Measurements from ENCODE around the gene ROBO3. TPM values are rescaled to one million over a fixed set of nuclear protein-coding genes. Genes with fewer than 3 reads are reported as not detected.

Gene ROBO3
- total RNA-seq, 2 experiments from 2014 or later = 21.9 to 26.1 TPM

- H3K27ac Mint-ChIP-seq = no peak overlapping the region
- peaks cover 10% of the 10 kb centered on the region for H3K4me1 Mint-ChIP-seq
- H3K36me3 Mint-ChIP-seq (ENCODE audit: low read depth) = no peaks in the 10 kb centered on the region
- H3K9me3 Mint-ChIP-seq (ENCODE audit: low read depth) = no peaks in the 10 kb centered on the region
- ChIA-PET POLR2A (no interaction called here), CTCF (interaction anchor here (0.7 to 3.0 kb wide), 7 partner anchors 31 to 190 kb away, joined by 3 to 14 read pairs (median 5); no protein-coding TSS in a partner anchor)
- H3K4me3 Mint-ChIP-seq = no peak overlapping the region
- DNase-seq = no peak
- ATAC-seq = no peak
- intact Hi-C loops (cut with DNase I, micrococcal nuclease) = loop anchor here (5.0 to 10.0 kb wide), 2 partner anchors 308 to 310 kb away; no protein-coding TSS in a partner anchor
- H3K27me3 Mint-ChIP-seq = peaks cover 34% of the 10 kb centered on the region
Observed at GRCh38 chr11:124834526-124835180, 30.6 kb upstream of the ROBO3 start.

DNA sequence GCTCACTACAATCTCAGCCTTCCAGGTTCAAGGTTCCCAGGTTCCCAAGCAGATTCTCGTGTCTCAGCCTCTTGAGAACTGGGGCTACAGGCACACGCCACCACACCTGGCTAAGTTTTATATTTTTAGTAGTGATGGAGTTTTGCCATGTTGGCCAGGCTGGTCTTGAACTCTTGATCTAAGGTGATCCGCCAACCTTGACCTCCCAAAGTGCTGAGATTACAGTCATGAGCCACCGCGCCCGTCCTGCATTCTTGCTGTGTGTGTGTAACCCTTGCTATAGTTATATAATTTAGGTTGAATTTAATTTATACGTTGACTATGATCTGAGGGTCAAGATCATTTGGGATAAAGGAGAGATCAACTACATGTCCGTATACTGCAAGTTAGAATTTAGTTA is 29.3 kb upstream of the ROBO3 start:
- Mint-ChIP-seq H3K27ac (peak overlapping the region; percentile 72), H3K4me1 (peaks cover 15% of the 10 kb centered on the region), H3K36me3 (ENCODE audit: low read depth) (no peaks in the 10 kb centered on the region), H3K9me3 (ENCODE audit: low read depth) (no peaks in the 10 kb centered on the region), H3K27me3 (peaks cover 45% of the 10 kb centered on the region), H3K4me3 (peak overlapping the region; percentile 56)
- no peak for DNase-seq
- no peak for ATAC-seq
- ChIA-PET POLR2A (no interaction called here), CTCF (interaction anchor here (0.7 to 3.6 kb wide), 20 partner anchors 21 to 509 kb away, joined by 3 to 56 read pairs (median 4); partner anchors contain the start of genes MSANTD2, SIAE and SPA17)
- intact Hi-C loops (cut with DNase I, micrococcal nuclease) = loop anchor here (2.0 to 10.0 kb wide), 7 partner anchors 31 to 421 kb away; partner anchors contain the start of genes CCDC15 (in 1 of the 2) and ESAM (in 1 of the 2)

DNA sequence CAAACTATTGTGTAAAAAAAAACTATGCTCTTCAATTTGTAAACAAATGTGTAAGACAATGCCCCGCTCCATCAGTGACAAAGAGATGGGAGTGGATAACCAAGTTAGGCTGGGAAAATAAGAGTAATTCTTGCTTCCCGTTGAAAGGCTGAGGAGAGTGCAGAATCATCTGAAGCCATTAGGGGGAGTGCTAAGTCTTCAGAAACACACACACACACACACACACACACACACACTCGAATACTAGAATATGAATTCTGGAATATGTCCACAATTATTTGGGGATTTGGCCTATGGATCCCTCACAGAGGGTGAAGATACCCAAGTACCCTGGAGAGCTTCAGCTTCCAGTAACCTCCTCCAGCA is 27.8 kb upstream of the ROBO3 start:
- DNase-seq = no peak
- ChIA-PET CTCF (interaction anchor here (0.6 to 3.6 kb wide), 28 partner anchors 10 to 305 kb away, joined by 3 to 56 read pairs (median 5); partner anchors contain the start of genes MSANTD2, NRGN, ROBO3 and SIAE), POLR2A (interaction anchor here (0.9 to 1.0 kb wide), 2 partner anchors 36 to 164 kb away, joined by 3 read pairs; partner anchors contain the start of genes SIAE and SPA17)
- Mint-ChIP-seq H3K27me3 (peaks cover 57% of the 10 kb centered on the region), H3K4me1 (peaks cover 15% of the 10 kb centered on the region), H3K36me3 (ENCODE audit: low read depth) (no peaks in the 10 kb centered on the region), H3K9me3 (ENCODE audit: low read depth) (no peaks in the 10 kb centered on the region), H3K4me3 (no peak overlapping the region), H3K27ac (no peak overlapping the region)
- intact Hi-C loops (cut with DNase I, micrococcal nuclease) = loop anchor here (1.0 to 10.0 kb wide), 18 partner anchors 29 to 423 kb away; partner anchors contain the start of genes SIAE (in 2 of the 2), SPA17 (in 2 of the 2), CCDC15 (in 1 of the 2) and ESAM (in 1 of the 2)
- peak; percentile 50 for ATAC-seq

GRCh38 chr11:124838805-124839127 is 26.5 kb upstream of the ROBO3 start:
- DNase-seq (no peak), ATAC-seq (no peak)
- intact Hi-C loops (cut with DNase I, micrococcal nuclease) = loop anchor here (5.0 to 10.0 kb wide), 2 partner anchors 304 to 306 kb away; no protein-coding TSS in a partner anchor
- CTCF ChIA-PET = interaction anchor here (0.6 to 3.6 kb wide), 12 partner anchors 8 to 303 kb away, joined by 3 to 56 read pairs (median 4); partner anchors contain the start of genes MSANTD2, NRGN and ROBO3
- no peak overlapping the region for H3K27ac Mint-ChIP-seq
- no peaks in the 10 kb centered on the region for H3K36me3 Mint-ChIP-seq (ENCODE audit: low read depth)
- H3K9me3 Mint-ChIP-seq (ENCODE audit: low read depth) = no peaks in the 10 kb centered on the region
- POLR2A ChIA-PET = no interaction called here
- H3K4me3 Mint-ChIP-seq = no peak overlapping the region
- H3K4me1 Mint-ChIP-seq = peaks cover 21% of the 10 kb centered on the region
- H3K27me3 Mint-ChIP-seq = peaks cover 58% of the 10 kb centered on the region

DNA sequence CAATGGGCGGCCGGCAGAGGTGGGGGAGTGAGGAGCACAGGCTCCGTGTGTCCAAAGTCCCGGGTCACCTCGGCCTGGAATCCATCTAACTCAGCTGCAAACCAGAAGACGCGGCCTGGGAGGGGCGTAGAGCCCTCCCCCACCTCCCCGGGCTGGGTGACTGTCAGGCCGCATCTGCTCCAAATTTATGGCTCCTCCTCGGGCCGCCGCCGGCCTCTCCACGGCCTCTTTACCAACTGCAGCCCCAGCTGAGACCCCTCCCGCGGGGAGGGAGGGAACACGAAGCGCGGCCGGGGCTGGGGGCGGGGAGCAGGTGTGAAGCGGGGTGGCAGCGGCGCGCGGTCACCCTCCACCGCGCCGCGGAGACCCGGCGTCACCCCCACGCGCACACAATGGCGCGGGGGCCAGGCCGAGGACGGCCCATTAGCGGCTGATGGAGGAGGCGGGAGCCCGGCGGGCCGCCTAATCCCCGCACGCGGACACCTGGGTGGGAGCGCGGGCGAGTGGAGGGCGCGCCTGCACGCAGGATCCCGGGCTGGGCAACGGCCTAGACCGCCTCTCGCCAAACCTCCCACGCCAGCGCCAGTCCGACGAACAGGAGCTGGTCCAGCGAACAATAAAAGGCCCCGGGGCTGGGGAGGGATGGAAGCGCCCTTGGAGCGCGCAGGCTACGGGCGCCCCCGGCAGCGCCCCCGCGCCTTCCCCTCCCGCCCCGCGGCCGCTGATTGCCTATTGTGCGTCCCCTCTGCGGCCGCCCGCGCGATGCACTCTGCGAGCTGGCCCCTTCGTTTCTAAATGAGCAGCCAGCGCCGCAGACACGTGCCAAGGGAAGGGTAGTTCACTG is 25.9 kb upstream of the ROBO3 start:
- Mint-ChIP-seq H3K9me3 (ENCODE audit: low read depth) (no peaks in the 10 kb centered on the region), H3K27ac (no peak overlapping the region), H3K4me1 (peaks cover 21% of the 10 kb centered on the region), H3K27me3 (peaks cover 62% of the 10 kb centered on the region), H3K4me3 (no peak overlapping the region), H3K36me3 (ENCODE audit: low read depth) (no peaks in the 10 kb centered on the region)
- intact Hi-C loops (cut with DNase I, micrococcal nuclease) = loop anchor here (5.0 to 10.0 kb wide), 2 partner anchors 303 to 305 kb away; no protein-coding TSS in a partner anchor
- ATAC-seq = no peak
- peak; percentile 35 for DNase-seq
- ChIA-PET POLR2A (no interaction called here), CTCF (interaction anchor here (0.6 to 3.6 kb wide), 11 partner anchors 9 to 303 kb away, joined by 3 to 56 read pairs (median 4); partner anchors contain the start of genes HEPN1, MSANTD2 and ROBO3)

DNA sequence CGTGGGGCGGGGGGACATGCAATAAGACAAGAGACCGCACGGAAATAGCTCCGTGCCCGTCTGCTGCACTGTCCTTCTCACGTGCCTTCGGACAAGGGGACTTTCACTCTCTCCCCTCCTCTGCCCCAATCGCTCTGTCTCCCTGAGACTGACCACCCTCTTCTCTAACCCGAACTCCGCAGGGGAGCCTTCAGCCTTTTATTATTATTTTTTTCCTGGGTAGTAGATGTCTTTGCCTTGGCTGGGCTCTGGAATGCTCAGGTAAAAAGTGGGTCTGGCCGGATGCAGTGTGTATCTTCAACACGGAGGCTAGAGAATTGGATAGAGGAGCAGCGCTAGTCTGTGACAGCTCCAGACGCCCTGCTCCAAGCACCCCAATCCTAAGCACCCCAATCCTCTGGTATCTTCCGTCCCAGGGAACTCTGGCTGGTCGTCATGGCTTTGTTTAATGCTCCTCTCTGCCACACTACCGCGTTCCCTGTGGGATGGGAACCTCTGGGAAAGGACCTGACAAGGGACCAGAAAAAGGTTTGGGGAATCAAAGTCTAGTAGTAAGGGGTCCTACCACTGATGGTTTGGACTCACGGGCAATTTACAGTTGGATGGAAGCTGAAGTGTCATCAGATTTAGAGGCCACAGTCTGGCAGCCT is 25.1 kb upstream of the ROBO3 start:
- H3K4me3 Mint-ChIP-seq = peak overlapping the region; percentile 24
- CTCF ChIA-PET = interaction anchor here (0.7 to 2.6 kb wide), 5 partner anchors 36 to 171 kb away, joined by 3 to 12 read pairs (median 3); partner anchors contain the start of gene HEPN1
- H3K27me3 Mint-ChIP-seq = peaks cover 69% of the 10 kb centered on the region
- H3K4me1 Mint-ChIP-seq = peaks cover 24% of the 10 kb centered on the region
- POLR2A ChIA-PET = no interaction called here
- no peaks in the 10 kb centered on the region for H3K9me3 Mint-ChIP-seq (ENCODE audit: low read depth)
- no peak for DNase-seq
- no peak overlapping the region for H3K27ac Mint-ChIP-seq
- H3K36me3 Mint-ChIP-seq (ENCODE audit: low read depth) = no peaks in the 10 kb centered on the region
- ATAC-seq = no peak
- intact Hi-C loops (cut with DNase I, micrococcal nuclease) = loop anchor here (5.0 to 10.0 kb wide), 2 partner anchors 302 to 305 kb away; no protein-coding TSS in a partner anchor

- no peak for DNase-seq
- ChIA-PET CTCF (interaction anchor here (1.4 kb wide), 1 partner anchor 171 kb away, joined by 4 read pairs; no protein-coding TSS in a partner anchor), POLR2A (no interaction called here)
- Mint-ChIP-seq H3K27ac (no peak overlapping the region), H3K4me1 (peaks cover 24% of the 10 kb centered on the region), H3K36me3 (ENCODE audit: low read depth) (no peaks in the 10 kb centered on the region), H3K27me3 (peaks cover 71% of the 10 kb centered on the region), H3K4me3 (no peak overlapping the region), H3K9me3 (ENCODE audit: low read depth) (no peaks in the 10 kb centered on the region)
- no peak for ATAC-seq
- intact Hi-C loops (cut with DNase I, micrococcal nuclease) = no loop called here
Observed at GRCh38 chr11:124840666-124841065, 24.6 kb upstream of the ROBO3 start.

DNA sequence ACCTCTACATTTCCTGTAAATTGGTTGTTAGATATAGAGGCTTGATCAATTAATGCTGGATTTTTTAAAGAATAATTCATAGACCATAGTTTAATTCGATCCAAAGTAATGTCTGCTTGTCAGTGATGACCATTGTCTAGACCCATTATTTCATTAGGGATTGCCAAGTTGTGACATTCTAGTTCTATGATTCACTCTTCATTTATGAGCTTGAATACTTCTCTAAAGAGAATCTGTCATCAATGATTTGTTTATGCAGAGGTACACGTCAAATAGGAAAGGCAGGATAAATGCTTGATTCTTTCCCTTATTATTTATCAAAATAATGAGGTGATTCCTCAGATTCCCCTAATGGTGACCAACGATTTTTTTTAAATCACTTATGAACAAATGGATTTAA is 24.0 kb upstream of the ROBO3 start:
- H3K27me3 Mint-ChIP-seq = peaks cover 74% of the 10 kb centered on the region
- H3K9me3 Mint-ChIP-seq (ENCODE audit: low read depth) = no peaks in the 10 kb centered on the region
- H3K36me3 Mint-ChIP-seq (ENCODE audit: low read depth) = no peaks in the 10 kb centered on the region
- CTCF ChIA-PET = interaction anchor here (0.5 to 0.7 kb wide), 2 partner anchors 14 to 513 kb away, joined by 3 read pairs; no protein-coding TSS in a partner anchor
- POLR2A ChIA-PET = no interaction called here
- no peak overlapping the region for H3K27ac Mint-ChIP-seq
- peaks cover 21% of the 10 kb centered on the region for H3K4me1 Mint-ChIP-seq
- intact Hi-C loops (cut with DNase I, micrococcal nuclease) = no loop called here
- DNase-seq = no peak
- no peak for ATAC-seq
- no peak overlapping the region for H3K4me3 Mint-ChIP-seq

GRCh38 chr11:124841840-124842239 is 23.4 kb upstream of the ROBO3 start:
- Mint-ChIP-seq H3K4me1 (peaks cover 18% of the 10 kb centered on the region), H3K27me3 (peaks cover 75% of the 10 kb centered on the region), H3K36me3 (ENCODE audit: low read depth) (no peaks in the 10 kb centered on the region), H3K4me3 (no peak overlapping the region), H3K9me3 (ENCODE audit: low read depth) (no peaks in the 10 kb centered on the region), H3K27ac (no peak overlapping the region)
- intact Hi-C loops (cut with DNase I, micrococcal nuclease) = no loop called here
- ChIA-PET CTCF (interaction anchor here (0.5 to 0.7 kb wide), 2 partner anchors 13 to 512 kb away, joined by 3 read pairs; no protein-coding TSS in a partner anchor), POLR2A (no interaction called here)
- DNase-seq (no peak), ATAC-seq (no peak)

DNA sequence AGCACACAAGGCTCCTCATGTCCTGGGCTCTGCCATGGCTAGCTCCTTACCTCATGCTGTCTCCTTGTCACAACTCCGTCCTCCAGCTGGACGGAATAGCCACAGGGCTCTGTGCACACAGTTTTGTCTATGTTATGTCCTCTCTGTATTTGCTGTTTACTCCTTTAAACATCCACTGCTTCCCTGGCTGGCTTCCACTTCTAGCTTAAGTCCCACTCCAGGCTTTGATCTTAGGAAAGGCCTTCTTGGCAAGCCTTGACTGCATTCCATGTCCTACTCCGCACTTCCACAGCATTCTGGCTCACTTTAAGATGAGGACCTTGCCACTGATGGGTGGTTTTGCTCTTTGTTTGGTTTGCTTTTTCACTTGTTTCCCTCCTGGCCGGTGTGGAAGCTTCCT is 22.9 kb upstream of the ROBO3 start:
- POLR2A ChIA-PET = no interaction called here
- ATAC-seq (no peak), DNase-seq (no peak)
- no peak overlapping the region for H3K27ac Mint-ChIP-seq
- H3K4me3 Mint-ChIP-seq = no peak overlapping the region
- H3K36me3 Mint-ChIP-seq (ENCODE audit: low read depth) = no peaks in the 10 kb centered on the region
- peaks cover 79% of the 10 kb centered on the region for H3K27me3 Mint-ChIP-seq
- CTCF ChIA-PET = interaction anchor here (3.3 kb wide), 1 partner anchor 24 kb away, joined by 13 read pairs; no protein-coding TSS in a partner anchor
- intact Hi-C loops (cut with DNase I, micrococcal nuclease) = no loop called here
- H3K9me3 Mint-ChIP-seq (ENCODE audit: low read depth) = no peaks in the 10 kb centered on the region
- peaks cover 15% of the 10 kb centered on the region for H3K4me1 Mint-ChIP-seq

DNA sequence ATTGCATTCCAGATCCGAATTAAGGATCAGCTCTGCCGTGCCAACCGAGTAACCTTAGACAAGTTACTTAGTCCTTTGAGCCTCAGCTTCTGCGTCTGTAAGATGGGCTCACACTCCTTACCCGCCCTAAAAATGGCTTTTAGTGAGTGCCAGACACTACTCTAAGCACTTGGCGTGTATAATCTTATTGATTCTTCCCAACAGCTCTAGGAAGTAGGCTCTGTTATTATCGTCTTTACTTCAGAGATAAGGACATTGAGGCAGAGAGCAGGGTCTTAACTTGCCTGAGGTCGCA is 21.7 kb upstream of the ROBO3 start:
- DNase-seq (no peak), ATAC-seq (no peak)
- Mint-ChIP-seq H3K4me3 (no peak overlapping the region), H3K27ac (no peak overlapping the region), H3K9me3 (ENCODE audit: low read depth) (no peaks in the 10 kb centered on the region), H3K36me3 (ENCODE audit: low read depth) (no peaks in the 10 kb centered on the region), H3K4me1 (peaks cover 13% of the 10 kb centered on the region), H3K27me3 (peaks cover 79% of the 10 kb centered on the region)
- CTCF ChIA-PET = interaction anchor here (0.8 to 3.3 kb wide), 3 partner anchors 23 to 42 kb away, joined by 3 to 13 read pairs (median 4); no protein-coding TSS in a partner anchor
- intact Hi-C loops (cut with DNase I, micrococcal nuclease) = no loop called here
- POLR2A ChIA-PET = no interaction called here
